ENCODE data around the gene R3HDM2.
A peak's percentile ranks its signal among the peaks of the same experiment; 100 is the strongest.

R3HDM2 gene

DNA sequence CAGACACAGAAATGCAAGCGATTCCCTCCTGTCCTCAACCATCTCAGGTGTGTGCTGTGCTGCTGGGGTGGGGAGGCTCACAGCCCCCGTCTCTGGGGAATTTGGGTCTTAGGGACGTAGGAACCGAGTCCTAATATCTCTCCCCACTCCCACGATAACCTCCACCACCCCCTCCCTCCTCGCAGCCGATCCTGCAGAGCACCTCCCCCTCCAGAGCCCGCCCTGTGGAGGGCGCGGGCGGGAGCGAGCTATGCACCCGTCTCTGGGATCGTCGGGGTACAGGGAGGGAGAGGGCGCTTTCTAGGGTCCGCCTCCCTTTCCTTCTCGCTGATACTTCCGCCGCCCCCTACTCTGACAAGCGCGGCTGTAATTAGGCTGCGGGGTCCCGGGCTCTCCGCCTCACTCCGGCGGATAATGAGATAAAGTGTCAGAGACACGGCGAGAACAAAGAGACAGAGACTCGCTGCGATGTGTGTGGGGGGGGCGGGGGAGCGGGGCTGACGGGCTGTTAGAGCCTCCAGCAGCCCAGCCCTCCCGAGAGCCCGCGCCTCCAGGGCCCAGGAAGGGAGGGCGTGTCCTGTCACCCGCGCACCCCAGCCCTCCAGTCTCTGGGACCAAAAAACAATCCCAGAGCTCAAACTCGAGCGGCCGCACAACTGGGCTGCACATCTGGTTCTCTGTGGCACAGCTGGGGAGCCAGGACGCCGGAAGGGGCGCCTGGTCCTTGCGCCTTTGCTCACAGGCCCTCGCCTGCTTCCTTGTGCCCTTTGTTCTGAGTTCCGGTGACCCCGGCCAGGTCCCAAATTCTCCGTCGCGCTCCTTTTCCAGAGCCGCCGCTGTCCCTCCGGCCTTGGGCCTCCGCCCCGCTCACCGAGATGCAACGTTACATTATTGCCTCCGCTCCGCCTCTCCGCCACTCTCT is 192.7 kb downstream of the R3HDM2 start:
- peaks cover 36 to 84% (median 79%) of the 10 kb centered on the region in 11 experiments; a peak in 21 of 22 replicates for H4K20me1 ChIP-seq
- H3K27ac ChIP-seq: no peak overlapping the region
- no peak for TF ChIP-seq Cebpa-rat (IDR thresholded peaks at IDR 0.05)
- H3K27me3 ChIP-seq: peaks cover 75 to 100% (median 100%) of the 10 kb centered on the region in 11 experiments
- H3K4me1 ChIP-seq: peaks cover 74 to 95% (median 89%) of the 10 kb centered on the region in 10 experiments
- H3K9me3 ChIP-seq (replicated peaks in 1 of 11): no peaks in the 10 kb centered on the region
- peak overlapping the region; percentile 60 to 80 (median 66) for H3K4me3 ChIP-seq
- peak overlapping the region; percentile 92 to 100 (median 99) for H3K4me2 ChIP-seq
- H3K36me3 ChIP-seq: peaks cover 12 to 31% (median 25%) of the 10 kb centered on the region in 11 experiments
- peak overlapping the region in 9 of 11 experiments; percentile 4 to 87 (median 46); a peak in 11 of 22 replicates for H3K9ac ChIP-seq

DNA sequence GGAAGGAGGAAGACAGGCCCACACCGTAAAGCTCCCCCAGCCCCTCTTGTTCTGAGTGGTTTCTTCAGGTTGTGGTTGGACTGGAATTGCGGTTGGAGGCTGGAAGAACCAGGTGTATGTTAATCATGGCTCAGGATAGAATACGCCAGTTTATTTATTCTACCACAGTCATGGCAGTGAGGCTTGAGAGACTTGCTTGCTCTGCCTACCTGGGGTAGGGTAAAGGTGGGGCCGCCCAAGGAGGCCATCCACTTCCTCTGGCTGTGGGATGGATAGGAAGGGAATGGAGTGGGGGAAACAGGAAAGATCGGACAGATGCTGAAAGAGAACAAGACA is 193.3 kb downstream of the R3HDM2 start:
- Histone ChIP-seq H3K27me3 (peaks cover 69 to 100% (median 100%) of the 10 kb centered on the region in 11 experiments), H3K4me2 (peak overlapping the region; percentile 92 to 100 (median 99); a peak in 21 of 22 replicates), H3K9ac (no peak overlapping the region), H3K4me3 (peak overlapping the region in 8 of 10 experiments; percentile 60 to 80 (median 66); a peak in 9 of 20 replicates), H4K20me1 (peaks cover 36 to 84% (median 82%) of the 10 kb centered on the region in 11 experiments; a peak in 21 of 22 replicates), H3K27ac (no peak overlapping the region), H3K4me1 (peaks cover 74 to 95% (median 89%) of the 10 kb centered on the region in 10 experiments), H3K9me3 (replicated peaks in 1 of 11) (no peaks in the 10 kb centered on the region), H3K36me3 (peaks cover 18 to 37% (median 31%) of the 10 kb centered on the region in 11 experiments)
- no peak for TF ChIP-seq Cebpa-rat (IDR thresholded peaks at IDR 0.05)

GRCh38 chr12:57236925-57237595 is 193.8 kb downstream of the R3HDM2 start:
- Histone ChIP-seq H3K27ac (no peak overlapping the region), H3K4me2 (peak overlapping the region in 4 of 11 experiments; percentile 92 to 100 (median 99); a peak in 3 of 22 replicates), H3K9me3 (replicated peaks in 1 of 11) (no peaks in the 10 kb centered on the region), H3K4me1 (peaks cover 74 to 95% (median 89%) of the 10 kb centered on the region in 10 experiments), H3K9ac (no peak overlapping the region), H3K4me3 (no peak overlapping the region), H4K20me1 (peaks cover 33 to 84% (median 82%) of the 10 kb centered on the region in 11 experiments; a peak in 21 of 22 replicates), H3K27me3 (peaks cover 64 to 100% (median 96%) of the 10 kb centered on the region in 11 experiments), H3K36me3 (peaks cover 23 to 42% (median 36%) of the 10 kb centered on the region in 11 experiments)
- no peak for TF ChIP-seq Cebpa-rat (IDR thresholded peaks at IDR 0.05)

DNA sequence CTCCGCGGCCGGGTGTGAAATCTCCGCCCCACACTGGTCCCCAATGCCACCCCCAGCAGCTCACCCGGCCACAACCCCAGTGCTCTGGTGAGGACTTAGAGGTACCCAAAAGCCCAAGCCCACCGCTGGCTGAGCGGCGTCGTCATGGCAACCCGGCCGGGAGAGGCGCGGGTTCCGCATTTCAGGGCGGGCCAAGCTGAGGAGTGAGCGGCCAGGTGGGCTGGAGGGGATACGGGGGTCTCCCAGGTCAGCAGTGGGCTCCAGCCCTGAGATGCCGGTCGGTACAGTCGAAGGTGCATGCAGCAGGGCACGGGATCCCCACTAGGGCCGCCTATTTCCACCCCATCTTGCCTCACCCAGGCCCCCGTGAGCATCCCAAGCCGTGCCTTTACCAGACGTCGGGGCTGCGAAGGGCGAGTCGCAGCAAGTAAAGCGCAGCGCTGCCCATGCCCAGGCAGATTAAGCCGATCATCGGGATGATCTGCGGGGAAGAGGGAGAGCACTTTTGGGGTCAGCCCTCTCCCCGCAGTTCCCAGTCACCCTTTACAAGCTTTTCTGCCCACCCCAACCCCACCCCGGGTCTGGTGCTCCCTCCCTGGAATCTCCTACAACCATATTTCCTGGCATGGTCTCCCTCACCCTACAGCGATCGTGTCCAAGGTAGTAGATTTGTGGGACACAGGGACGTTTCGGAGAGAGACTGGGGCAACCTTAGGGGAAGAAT is 194.5 kb downstream of the R3HDM2 start:
- TF ChIP-seq Cebpa-rat (IDR thresholded peaks at IDR 0.05): no peak
- H3K4me2 ChIP-seq: peak overlapping the region in 5 of 11 experiments; percentile 1 to 99 (median 23); a peak in 4 of 22 replicates
- peaks cover 27 to 84% (median 82%) of the 10 kb centered on the region in 11 experiments; a peak in 21 of 22 replicates for H4K20me1 ChIP-seq
- H3K36me3 ChIP-seq: peaks cover 30 to 49% (median 43%) of the 10 kb centered on the region in 11 experiments
- H3K4me3 ChIP-seq: no peak overlapping the region
- H3K9ac ChIP-seq: no peak overlapping the region
- peaks cover 57 to 95% (median 89%) of the 10 kb centered on the region in 11 experiments for H3K27me3 ChIP-seq
- no peak overlapping the region for H3K27ac ChIP-seq
- peaks cover 74 to 95% (median 89%) of the 10 kb centered on the region in 10 experiments for H3K4me1 ChIP-seq
- H3K9me3 ChIP-seq (replicated peaks in 1 of 11): no peaks in the 10 kb centered on the region

- Histone ChIP-seq H3K27me3 (peaks cover 50 to 88% (median 83%) of the 10 kb centered on the region in 11 experiments), H3K4me3 (no peak overlapping the region), H3K27ac (no peak overlapping the region), H4K20me1 (peaks cover 27 to 84% (median 82%) of the 10 kb centered on the region in 11 experiments; a peak in 21 of 22 replicates), H3K36me3 (peaks cover 32 to 56% (median 50%) of the 10 kb centered on the region in 11 experiments), H3K4me1 (peaks cover 74 to 95% (median 89%) of the 10 kb centered on the region in 10 experiments), H3K4me2 (peak overlapping the region in 7 of 11 experiments; percentile 1 to 99 (median 33); a peak in 4 of 22 replicates), H3K9ac (no peak overlapping the region), H3K9me3 (replicated peaks in 1 of 11) (no peaks in the 10 kb centered on the region)
- TF ChIP-seq Cebpa-rat (IDR thresholded peaks at IDR 0.05): no peak
Observed at GRCh38 chr12:57235728-57236131, 195.1 kb downstream of the R3HDM2 start.

DNA sequence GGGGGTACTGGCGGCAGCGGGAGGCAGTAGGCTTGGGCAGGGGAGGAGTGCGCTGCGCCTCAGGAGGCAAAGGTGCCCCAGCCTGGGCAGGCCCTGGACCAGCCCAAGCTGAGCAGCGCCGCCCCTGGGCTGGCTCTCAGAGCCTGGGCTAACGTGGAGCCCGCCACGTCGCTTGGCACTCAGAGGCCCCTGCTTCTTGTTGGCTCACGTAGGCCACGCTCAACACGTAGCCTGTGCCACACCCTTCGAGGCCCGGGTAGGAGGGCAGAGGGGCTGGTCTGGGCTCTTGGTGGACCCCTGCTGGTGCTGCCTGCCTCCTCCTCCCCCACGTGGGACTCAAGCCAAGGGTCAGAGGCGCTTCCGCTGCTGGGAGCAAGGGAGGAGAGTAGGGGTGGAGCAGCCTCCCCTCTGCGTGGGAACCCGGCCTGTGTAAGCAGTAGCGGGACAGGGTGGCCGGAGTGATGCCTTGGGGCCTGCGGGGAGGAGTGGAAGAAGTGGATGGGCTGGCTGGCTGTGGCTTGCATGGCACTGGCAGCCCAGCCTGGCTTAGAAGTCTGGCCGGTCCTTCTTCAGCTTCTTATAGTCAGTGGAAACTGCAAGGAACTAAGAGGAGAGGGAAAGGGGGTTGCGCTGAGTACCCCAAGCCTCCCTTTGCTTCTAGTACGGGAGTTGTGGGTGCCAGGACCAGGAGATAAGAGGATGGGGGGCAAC is 195.7 kb downstream of the R3HDM2 start:
- Histone ChIP-seq H3K27me3 (peaks cover 45 to 83% (median 78%) of the 10 kb centered on the region in 11 experiments), H3K36me3 (peaks cover 32 to 57% (median 51%) of the 10 kb centered on the region in 11 experiments), H3K4me2 (peak overlapping the region; percentile 38 to 100 (median 97); a peak in 20 of 22 replicates), H4K20me1 (peaks cover 27 to 88% (median 87%) of the 10 kb centered on the region in 11 experiments; a peak in 21 of 22 replicates), H3K27ac (no peak overlapping the region), H3K9ac (no peak overlapping the region), H3K4me3 (0 out of 20 replicates have a peak overlapping the region, but pooled peaks of 1 of the 10 experiments have one; percentile 11), H3K9me3 (replicated peaks in 1 of 11) (no peaks in the 10 kb centered on the region), H3K4me1 (peaks cover 75 to 96% (median 89%) of the 10 kb centered on the region in 10 experiments)
- TF ChIP-seq Cebpa-rat (IDR thresholded peaks at IDR 0.05): no peak

DNA sequence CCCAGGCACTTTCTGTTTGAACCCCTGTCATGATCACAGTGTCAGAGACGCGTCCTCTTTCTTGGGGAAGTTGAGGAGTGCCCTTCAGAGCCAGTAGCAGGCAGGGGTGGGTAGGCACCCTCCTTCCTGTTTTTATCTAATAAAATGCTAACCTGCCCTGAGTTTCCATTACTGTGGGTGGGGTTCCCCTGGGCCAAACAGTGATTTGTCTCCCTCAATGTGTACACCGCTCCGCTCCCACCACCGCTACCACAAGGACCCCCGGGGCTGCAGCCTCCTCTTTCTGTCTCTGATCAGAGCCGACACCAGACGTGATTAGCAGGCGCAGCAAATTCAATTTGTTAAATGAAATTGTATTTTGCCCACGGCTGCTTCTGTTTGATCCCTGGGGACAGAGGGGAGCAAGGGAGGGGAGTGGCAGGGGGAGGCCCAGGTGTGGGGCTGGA is 196.2 kb downstream of the R3HDM2 start:
- 0 out of 20 replicates have a peak overlapping the region, but pooled peaks of 3 of the 10 experiments have one; percentile 0 to 11 (median 5) for H3K4me3 ChIP-seq
- peak overlapping the region in 6 of 11 experiments; percentile 4 to 42 (median 16); a peak in 4 of 22 replicates for H3K9ac ChIP-seq
- no peak for TF ChIP-seq Cebpa-rat (IDR thresholded peaks at IDR 0.05)
- no peaks in the 10 kb centered on the region for H3K9me3 ChIP-seq (replicated peaks in 1 of 11)
- H3K27me3 ChIP-seq: peaks cover 45 to 77% (median 72%) of the 10 kb centered on the region in 11 experiments
- H3K36me3 ChIP-seq: peaks cover 32 to 57% (median 51%) of the 10 kb centered on the region in 11 experiments
- H4K20me1 ChIP-seq: peaks cover 27 to 92% (median 88%) of the 10 kb centered on the region in 11 experiments; a peak in 21 of 22 replicates
- H3K4me1 ChIP-seq: peaks cover 71 to 94% (median 85%) of the 10 kb centered on the region in 10 experiments
- H3K4me2 ChIP-seq: peak overlapping the region; percentile 38 to 100 (median 97)
- H3K27ac ChIP-seq: 0 out of 22 replicates have a peak overlapping the region, but pooled peaks of 1 of the 11 experiments have one; percentile 14
